HCT116 (cell line): Measurements from ENCODE around the gene ATAD1. TPM values are rescaled to one million over a fixed set of nuclear protein-coding genes. Genes with fewer than 3 reads are reported as not detected.

Experiments
- ATAC-seq: fragments of 200-7000 bp; cut with Tn5 transposase; 2 replicates; pipeline ENCODE4 v1.9.1; 2020; ENCODE audit warnings: mild to moderate bottlenecking, moderate library complexity
- BruUV-seq: library from RNA; stranded (reverse); fragments of 400-500 nt; replicated peaks from 2 replicates; lab custom pipeline; 2021; lab: Mats Ljungman, UMichigan
- CTCF ChIA-PET: fragments of 300-600 bp; sonication (Branson Sonifier 250); formaldehyde crosslinking; loops from one replicate; lab custom pipeline; 2021; ENCODE audit warnings: antibody characterized with exemption; lab: Charles Lee
- POLR2A ChIA-PET: fragments of 300-600, 350-600 bp; sonication (Branson Sonifier 250); formaldehyde crosslinking; loops from one replicate; lab custom pipeline; 2021; ENCODE audit warnings: antibody characterized with exemption; lab: Charles Lee
- RAD21 ChIA-PET, 2 experiments: fragments of 300-600 bp; sonication (Branson Sonifier 250); formaldehyde crosslinking; loops; one replicate each; lab custom pipeline; 2023; ENCODE audit warnings: low total read pairs in 2 of 2; ENCODE audit not compliant: uncharacterized antibody in 2 of 2, unreplicated experiment in 2 of 2, low non-redundant PET in 1 of 2; lab: Charles Lee
- DNase-seq: peaks from one replicate; pipeline ENCODE4 v3.0.0-alpha.2; 2010; ENCODE audit warnings: low read depth, low spot score
- H2AFZ ChIP-seq: fragments of 200-600 bp; shearing (Covaris generic), sonication (generic); 2 replicates; pipeline ENCODE4 v1.6.1; 2017; ENCODE audit warnings: low read depth, mixed run types, mixed read lengths, antibody characterized with exemption, low read length; ENCODE audit not compliant: poor library complexity, severe bottlenecking
- H3K27ac ChIP-seq: 2 replicates; pipeline ENCODE4 v1.5.1; 2012; ENCODE audit warnings: low read depth, low read length
- H3K27me3 ChIP-seq: fragments of 200-600 bp; sonication (generic); 2 replicates; pipeline ENCODE4 v1.6.1; 2016; ENCODE audit warnings: mixed run types, low read length, mixed read lengths; ENCODE audit not compliant: insufficient read depth
- H3K36me3 ChIP-seq, 2 experiments: fragments of 200-500 bp in 1 of 2; fragments of 200-600 bp in 1 of 2; sonication (Bioruptor generic) in 1 of 2; sonication (generic) in 1 of 2; 2 replicates each; pipeline versions ENCODE4 v1.5.1 to v1.6.1; 2014 to 2016; ENCODE audit warnings: low read length in 2 of 2, inconsistent platforms in 1 of 2, mixed read lengths in 1 of 2, mixed run types in 1 of 2; ENCODE audit not compliant: insufficient read depth in 2 of 2, control insufficient read depth in 1 of 2
- H3K4me1 ChIP-seq, 2 experiments: fragments of 200-600 bp in 1 of 2; sonication (generic) in 1 of 2; 2 replicates each; pipeline versions ENCODE4 v1.5.1 to v1.6.1; 2012 to 2017; ENCODE audit warnings: low read length in 2 of 2, inconsistent platforms in 1 of 2, mild to moderate bottlenecking in 1 of 2, mixed read lengths in 1 of 2, mixed run types in 1 of 2, moderate library complexity in 1 of 2; ENCODE audit not compliant: insufficient read depth in 2 of 2, control insufficient read depth in 1 of 2
- H3K4me2 ChIP-seq: fragments of 200-600 bp; sonication (generic); 2 replicates; pipeline ENCODE4 v1.6.1; 2017; ENCODE audit warnings: mixed run types, low read length, mixed read lengths
- H3K4me3 ChIP-seq, 2 experiments: fragments of 200-600 bp in 1 of 2; sonication (generic) in 1 of 2; replicated peaks in 1 of 2; 2 replicates each; pipeline ENCODE4 v1.5.1; 2011 to 2016; ENCODE audit warnings: low read length in 2 of 2, control low read depth in 1 of 2, low read depth in 1 of 2, mild to moderate bottlenecking in 1 of 2, mixed read lengths in 1 of 2, mixed run types in 1 of 2
- H3K79me2 ChIP-seq: fragments of 200-600 bp; sonication (generic); 2 replicates; pipeline ENCODE4 v1.6.1; 2017; ENCODE audit warnings: mild to moderate bottlenecking, mixed run types, low read length, moderate library complexity, mixed read lengths; ENCODE audit not compliant: insufficient read depth
- H3K9ac ChIP-seq: fragments of 200-600 bp; sonication (generic); 2 replicates; pipeline ENCODE4 v1.6.1; 2016; ENCODE audit warnings: low read length, mixed read lengths
- H3K9me2 ChIP-seq: fragments of 200-600 bp; sonication (generic), shearing (Covaris generic); 2 replicates; pipeline ENCODE4 v1.6.1; 2017; ENCODE audit warnings: mixed run types, mild to moderate bottlenecking, moderate library complexity; ENCODE audit not compliant: insufficient read depth
- H3K9me3 ChIP-seq, 2 experiments: fragments of 200-500 bp in 1 of 2; fragments of 200-600 bp in 1 of 2; sonication (Bioruptor generic) in 1 of 2; sonication (generic) in 1 of 2; 2 replicates each; pipeline ENCODE4 v1.6.1; 2014 to 2017; ENCODE audit warnings: low read length in 2 of 2, mixed read lengths in 2 of 2, inconsistent platforms in 1 of 2, low read depth in 1 of 2, mild to moderate bottlenecking in 1 of 2, mixed run types in 1 of 2, moderate library complexity in 1 of 2; ENCODE audit not compliant: control insufficient read depth in 1 of 2, insufficient read depth in 1 of 2
- H4K20me1 ChIP-seq: fragments of 200-600 bp; sonication (generic), shearing (Covaris generic); 2 replicates; pipeline ENCODE4 v1.6.1; 2017; ENCODE audit warnings: mixed run types, mild to moderate bottlenecking, moderate library complexity; ENCODE audit not compliant: insufficient read depth
- ATF3 ChIP-seq: IDR thresholded peaks from 2 replicates; pipeline ENCODE4 v1.6.1; 2012
- CBX3 ChIP-seq: IDR thresholded peaks from 2 replicates; pipeline ENCODE4 v1.6.1; 2012; ENCODE audit warnings: low read depth
- ELF1 ChIP-seq: IDR thresholded peaks from 2 replicates; pipeline ENCODE4 v1.6.1; 2012; ENCODE audit warnings: low read depth, borderline replicate concordance
- EZH2phosphoT487 ChIP-seq: fragments of 200-600 bp; IDR thresholded peaks from 2 replicates; pipeline ENCODE4 v1.6.1; 2018; ENCODE audit warnings: antibody characterized with exemption, borderline replicate concordance
- MAX ChIP-seq: IDR thresholded peaks from 2 replicates; pipeline ENCODE4 v1.6.1; 2012
- POLR2AphosphoS5 ChIP-seq: IDR thresholded peaks from 2 replicates; pipeline ENCODE4 v1.6.1; 2011; ENCODE audit warnings: mild to moderate bottlenecking, low read depth, low read length, moderate library complexity
- RAD21 ChIP-seq: IDR thresholded peaks from 2 replicates; pipeline ENCODE4 v1.6.1; 2012; ENCODE audit warnings: low read depth, mild to moderate bottlenecking
- REST ChIP-seq: IDR thresholded peaks from 2 replicates; pipeline ENCODE4 v1.6.1; 2012; ENCODE audit warnings: low read depth
- SIN3A ChIP-seq: IDR thresholded peaks from 2 replicates; pipeline ENCODE4 v1.6.1; 2012; ENCODE audit warnings: low read depth
- SP1 ChIP-seq: IDR thresholded peaks from 2 replicates; pipeline ENCODE4 v1.6.1; 2012; ENCODE audit warnings: low read depth
- SRF ChIP-seq: IDR thresholded peaks from 2 replicates; pipeline ENCODE4 v1.6.1; 2012; ENCODE audit warnings: low read depth
- TCF7L2 ChIP-seq: IDR thresholded peaks from 2 replicates; pipeline ENCODE4 v1.7.0; 2011; ENCODE audit warnings: borderline replicate concordance, inconsistent platforms; ENCODE audit not compliant: insufficient read depth, insufficient read length; ENCODE audit errors: extremely low read depth
- YY1 ChIP-seq: IDR thresholded peaks from 2 replicates; pipeline ENCODE4 v1.6.1; 2011; ENCODE audit warnings: low read length, low read depth, moderate library complexity, mild to moderate bottlenecking; ENCODE audit not compliant: insufficient replicate concordance; ENCODE audit errors: extremely low read depth
- ZBTB33 ChIP-seq: IDR thresholded peaks from 2 replicates; pipeline ENCODE4 v1.6.1; 2011; ENCODE audit warnings: mild to moderate bottlenecking, low read length, moderate library complexity; ENCODE audit not compliant: insufficient replicate concordance; ENCODE audit errors: extremely low read depth
- ZFX ChIP-seq: fragments of 450-650 bp; IDR thresholded peaks from 2 replicates; pipeline ENCODE4 v1.6.1; 2017
- intact Hi-C: fragments of 100-400 bp; cut with micrococcal nuclease; formaldehyde crosslinking; loops from 2 replicates; pipeline ENCODE4 v1.10.0; 2022
- total RNA-seq: library from RNA; stranded (reverse); gene quantifications from one replicate; pipeline ENCODE4 v1.2.1, GENCODE V29; 2021; ENCODE audit not compliant: unreplicated experiment

ATAD1 gene
- total RNA-seq, 1 experiment from 2014 or later: 66.4 TPM

- ChIA-PET CTCF (interaction anchor here (1.9 kb wide), 1 partner anchor 10 kb away, joined by 7 read pairs; no protein-coding TSS in a partner anchor), RAD21 (no interaction called here), POLR2A (no interaction called here)
- H3K9ac ChIP-seq: no peak overlapping the region
- H3K36me3 ChIP-seq: no peaks in the 10 kb centered on the region
- DNase-seq (no peak), ATAC-seq (no peak)
- no peak overlapping the region for H3K4me2 ChIP-seq
- no peak for TF ChIP-seq EZH2phosphoT487
- TF ChIP-seq SRF: no peak
- no peak for TF ChIP-seq ATF3
- no peak for TF ChIP-seq ZBTB33
- no peak for TF ChIP-seq ZFX
- TF ChIP-seq TCF7L2: no peak
- no peak for TF ChIP-seq MAX
- TF ChIP-seq CBX3: no peak
- no peak for TF ChIP-seq SP1
- no peak for TF ChIP-seq RAD21
- no peak for TF ChIP-seq ELF1
- TF ChIP-seq REST: no peak
- TF ChIP-seq POLR2AphosphoS5: no peak
- no peak for TF ChIP-seq YY1
- TF ChIP-seq SIN3A: no peak
- no TSS peak for BruUV-seq
- H3K27ac ChIP-seq: no peak overlapping the region
- H3K27me3 ChIP-seq: no peaks in the 10 kb centered on the region
- peaks cover 3% of the 10 kb centered on the region; the same call in 1 of the 2 replicates for H4K20me1 ChIP-seq
- H3K4me1 ChIP-seq: no peaks in the 10 kb centered on the region
- no peaks in the 10 kb centered on the region for H3K79me2 ChIP-seq
- no peaks in the 10 kb centered on the region for H3K9me3 ChIP-seq
- intact Hi-C loops: no loop called here
- no peaks in the 10 kb centered on the region for H3K9me2 ChIP-seq
- H3K4me3 ChIP-seq: no peak overlapping the region
- H2AFZ ChIP-seq: no peak overlapping the region
Observed at GRCh38 chr10:87744606-87745005, 73.4 kb downstream of the ATAD1 start.
